H7 (cell line): Measurements from ENCODE around the gene PTPRM. TPM values are rescaled to one million over a fixed set of nuclear protein-coding genes. Genes with fewer than 3 reads are reported as not detected.

Source experiments
- DNase-seq: peaks from one replicate; pipeline ENCODE4 v3.0.0; 2012
- H3K27me3 ChIP-seq: 2 replicates; pipeline ENCODE4 v1.6.0; 2011; ENCODE audit warnings: mild to moderate bottlenecking, low read length; ENCODE audit not compliant: control insufficient read depth, insufficient read depth
- H3K36me3 ChIP-seq: replicated peaks from 2 replicates; pipeline ENCODE4 v1.5.1; 2011; ENCODE audit warnings: low read length; ENCODE audit not compliant: control insufficient read depth, insufficient read depth
- H3K4me3 ChIP-seq: 2 replicates; pipeline ENCODE4 v1.5.1; 2011; ENCODE audit warnings: low read depth, mild to moderate bottlenecking, control low read depth, low read length, moderate library complexity; ENCODE audit not compliant: insufficient read depth
- total RNA-seq: library from RNA; depleted of rRNA; stranded (reverse); fragments of >200 nt; shearing (Covaris generic); gene quantifications from 2 replicates; pipeline ENCODE4 v1.2.3, GENCODE V29; 2014

Gene PTPRM
- total RNA-seq, 1 experiment from 2014 or later = 14.4 TPM

DNA sequence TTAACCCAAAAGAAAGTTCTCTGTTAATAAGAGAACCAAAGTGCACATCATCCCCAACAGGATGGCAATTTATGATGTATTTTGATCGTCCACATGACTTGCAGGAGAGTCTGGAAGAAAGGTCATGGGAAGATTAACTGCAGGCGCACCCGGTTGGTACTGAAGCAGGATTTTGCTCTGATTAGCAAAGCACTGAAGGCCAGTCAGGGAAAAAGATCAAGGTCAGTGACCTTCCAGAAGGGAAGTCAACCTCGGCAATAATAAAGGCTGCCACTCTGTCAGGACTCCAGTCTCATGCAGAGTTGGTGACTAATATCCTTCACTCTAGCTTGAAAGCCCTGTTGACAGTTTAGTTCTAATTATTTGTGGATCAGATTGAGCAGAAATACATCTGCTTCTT lies 609.4 kb downstream of the PTPRM start:
- Histone ChIP-seq H3K4me3 (no peak overlapping the region), H3K36me3 (no peaks in the 10 kb centered on the region), H3K27me3 (no peaks in the 10 kb centered on the region)
- DNase-seq = no peak

DNA sequence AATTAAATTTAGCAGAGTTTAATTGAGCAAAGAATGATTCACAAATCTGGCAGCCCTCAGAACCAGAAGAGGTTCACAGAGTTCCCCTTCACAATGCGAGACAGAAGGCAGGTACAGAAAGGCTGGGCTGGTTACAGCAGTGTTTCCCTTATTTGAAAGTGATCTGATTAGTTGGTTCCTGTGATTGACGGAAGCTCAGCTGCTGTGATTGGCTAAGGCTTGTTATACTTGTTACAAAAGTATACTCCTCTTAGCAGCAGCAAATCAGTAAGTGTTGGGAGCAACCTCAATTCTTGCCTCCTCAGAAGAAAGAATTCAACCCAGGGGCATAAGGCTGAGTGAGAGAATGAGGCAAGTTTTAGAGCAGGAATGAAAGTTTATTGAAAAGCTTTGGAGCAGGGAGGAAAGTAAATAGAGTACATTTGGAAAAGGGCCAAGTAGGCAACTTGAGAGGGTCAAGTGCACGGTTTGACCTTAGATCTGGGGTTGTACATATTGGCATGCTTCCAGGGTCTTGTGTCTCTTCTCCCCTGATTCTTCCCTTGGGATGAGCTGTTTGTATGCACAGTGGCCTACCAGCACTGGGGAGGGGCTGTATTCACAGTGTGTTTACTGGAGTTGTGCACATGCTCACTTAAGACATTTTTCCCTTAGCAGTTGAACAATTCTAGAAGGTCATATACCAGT lies 610.4 kb downstream of the PTPRM start:
- no peak overlapping the region for H3K4me3 ChIP-seq
- no peak for DNase-seq
- no peaks in the 10 kb centered on the region for H3K36me3 ChIP-seq
- H3K27me3 ChIP-seq = no peaks in the 10 kb centered on the region

DNA sequence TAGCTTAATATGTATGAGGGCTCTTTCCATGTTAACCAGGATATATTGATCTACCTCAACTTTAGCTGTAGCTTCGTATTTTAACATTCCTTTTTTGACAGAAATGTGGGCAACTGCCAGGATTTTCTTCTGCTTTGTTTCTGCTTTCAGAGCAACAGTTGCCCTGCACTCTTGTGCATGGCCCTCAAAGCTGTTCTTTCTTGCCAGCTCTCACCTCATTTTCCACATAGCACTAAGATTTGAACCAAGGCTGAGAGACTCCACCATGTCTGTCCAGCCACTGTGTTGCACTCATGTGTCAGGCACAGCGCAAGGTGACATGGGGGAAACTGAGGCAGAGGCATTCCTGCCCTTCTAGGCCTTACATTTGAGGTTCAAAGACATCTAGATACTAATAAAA lies 619.3 kb downstream of the PTPRM start:
- no peak for DNase-seq
- no peak overlapping the region for H3K4me3 ChIP-seq
- no peaks in the 10 kb centered on the region for H3K36me3 ChIP-seq
- no peaks in the 10 kb centered on the region for H3K27me3 ChIP-seq

DNA sequence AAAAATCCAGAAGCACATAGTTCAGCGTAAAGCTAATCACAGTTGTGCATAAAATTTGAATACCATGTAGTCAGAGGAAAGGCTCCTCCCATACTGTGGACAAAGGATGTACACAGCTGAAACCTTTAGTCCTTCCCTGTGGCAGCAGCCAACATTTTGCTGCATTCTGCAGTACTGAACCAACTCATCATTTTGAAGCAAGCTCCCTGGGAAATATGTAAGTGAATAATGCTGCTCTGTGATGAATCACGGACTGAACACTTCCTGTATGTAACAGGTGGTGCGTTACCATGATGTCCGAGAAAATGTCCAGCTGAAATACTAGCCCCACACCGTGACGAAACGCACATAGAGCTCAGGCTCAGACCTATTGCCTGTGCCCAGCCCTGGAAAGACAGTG lies 621.1 kb downstream of the PTPRM start:
- Histone ChIP-seq H3K36me3 (no peaks in the 10 kb centered on the region), H3K4me3 (no peak overlapping the region), H3K27me3 (no peaks in the 10 kb centered on the region)
- DNase-seq = no peak

DNA sequence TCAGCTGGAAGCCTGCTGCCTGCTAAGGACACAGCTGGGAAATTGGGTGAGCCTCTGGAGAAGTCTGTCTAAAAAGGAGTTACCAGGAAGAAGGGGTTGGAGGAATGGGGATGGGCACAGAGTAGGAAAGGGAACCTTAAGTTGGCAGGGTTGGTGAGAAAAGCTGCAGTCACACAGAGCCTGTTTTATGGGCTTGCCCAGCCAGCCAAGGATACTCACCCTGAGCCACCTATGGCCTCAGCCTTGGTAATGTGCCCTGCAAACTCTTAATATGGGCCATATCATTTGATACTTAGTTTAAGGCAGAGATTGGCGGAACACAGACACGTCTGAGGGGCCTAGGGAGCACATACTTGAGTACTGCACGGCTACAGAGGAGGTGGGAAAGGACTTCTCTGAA lies 623.9 kb downstream of the PTPRM start:
- Histone ChIP-seq H3K27me3 (no peaks in the 10 kb centered on the region), H3K36me3 (no peaks in the 10 kb centered on the region), H3K4me3 (no peak overlapping the region)
- no peak for DNase-seq

DNA sequence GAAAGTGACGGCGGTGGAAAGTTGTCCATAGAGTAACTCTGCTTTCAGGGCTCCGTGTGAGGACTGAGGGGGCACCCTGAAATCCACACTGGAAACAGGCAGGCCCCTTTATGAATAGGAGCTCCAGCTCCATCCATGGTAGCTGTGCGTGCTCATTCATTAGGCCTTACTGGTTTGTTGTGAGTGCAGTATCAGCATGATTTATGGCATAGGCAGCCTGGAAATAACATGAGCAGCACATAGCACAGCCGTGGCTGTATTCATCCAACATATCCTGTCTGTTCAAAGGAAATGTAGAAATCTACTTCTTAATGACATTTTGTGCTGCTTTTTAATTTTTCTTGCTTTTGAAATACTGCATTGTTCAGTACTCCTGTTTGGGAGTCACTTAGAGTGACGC lies 627.3 kb downstream of the PTPRM start:
- no peak for DNase-seq
- Histone ChIP-seq H3K27me3 (no peaks in the 10 kb centered on the region), H3K36me3 (no peaks in the 10 kb centered on the region), H3K4me3 (no peak overlapping the region)

DNA sequence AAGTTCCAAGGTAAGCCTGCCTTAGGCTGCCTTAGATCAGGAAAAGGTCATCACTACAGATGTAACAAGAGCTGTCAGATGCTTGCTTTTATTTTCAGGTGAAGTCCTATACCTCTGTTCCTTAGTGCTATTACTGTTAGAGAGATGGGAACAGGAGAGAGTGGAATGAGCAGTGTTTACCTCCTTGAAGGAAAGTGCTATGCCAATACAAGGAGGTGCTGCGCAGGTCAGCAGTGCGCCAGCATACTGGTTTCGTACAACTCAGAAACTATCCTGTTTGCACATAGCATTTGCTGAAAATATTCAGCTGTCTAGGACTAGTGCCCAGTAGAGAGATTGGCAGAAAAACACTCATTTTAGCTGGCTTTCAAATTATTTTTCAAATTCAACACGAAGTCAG lies 629.1 kb downstream of the PTPRM start:
- no peak for DNase-seq
- Histone ChIP-seq H3K36me3 (no peaks in the 10 kb centered on the region), H3K27me3 (no peaks in the 10 kb centered on the region), H3K4me3 (no peak overlapping the region)

DNA sequence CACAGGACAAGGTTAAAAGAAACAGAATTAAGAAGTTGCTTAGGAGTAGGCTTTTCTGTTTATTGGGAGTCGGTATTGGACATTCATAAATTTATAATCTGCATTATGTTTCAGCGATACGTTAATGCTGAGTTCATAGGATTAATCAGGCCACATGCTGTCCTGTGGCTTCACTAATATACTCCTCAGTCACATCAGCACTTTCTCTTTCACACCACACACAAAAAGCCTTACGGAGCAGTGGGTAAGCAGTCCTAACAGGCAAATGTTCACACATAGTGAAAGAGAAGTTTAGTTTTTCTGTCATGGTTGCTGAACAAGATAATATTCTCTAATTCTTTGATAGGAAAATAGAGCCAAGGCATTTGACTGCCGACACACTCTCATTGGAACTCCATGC lies 630.4 kb downstream of the PTPRM start:
- Histone ChIP-seq H3K4me3 (no peak overlapping the region), H3K27me3 (no peaks in the 10 kb centered on the region), H3K36me3 (no peaks in the 10 kb centered on the region)
- no peak for DNase-seq

DNA sequence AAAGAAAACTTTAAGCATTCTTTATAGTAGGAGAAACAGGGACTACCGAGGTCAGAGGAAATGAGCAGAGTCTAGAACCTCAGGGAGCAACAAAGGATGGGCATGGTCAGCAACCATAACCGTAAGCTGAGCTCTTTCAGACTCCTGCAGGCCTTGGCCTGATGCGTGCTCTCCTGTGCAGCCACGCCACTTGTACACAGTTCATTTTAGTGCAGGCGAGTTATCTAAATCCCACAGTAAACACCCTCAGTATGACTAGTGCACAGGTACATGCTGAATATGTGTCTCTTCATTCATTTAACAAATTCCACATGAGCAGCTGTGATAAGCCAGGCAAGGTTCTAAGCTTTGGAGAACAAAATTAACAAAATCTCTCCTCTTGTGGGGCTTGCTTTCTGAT lies 640.9 kb downstream of the PTPRM start:
- Histone ChIP-seq H3K36me3 (no peaks in the 10 kb centered on the region), H3K27me3 (no peaks in the 10 kb centered on the region), H3K4me3 (no peak overlapping the region)
- DNase-seq = no peak

DNA sequence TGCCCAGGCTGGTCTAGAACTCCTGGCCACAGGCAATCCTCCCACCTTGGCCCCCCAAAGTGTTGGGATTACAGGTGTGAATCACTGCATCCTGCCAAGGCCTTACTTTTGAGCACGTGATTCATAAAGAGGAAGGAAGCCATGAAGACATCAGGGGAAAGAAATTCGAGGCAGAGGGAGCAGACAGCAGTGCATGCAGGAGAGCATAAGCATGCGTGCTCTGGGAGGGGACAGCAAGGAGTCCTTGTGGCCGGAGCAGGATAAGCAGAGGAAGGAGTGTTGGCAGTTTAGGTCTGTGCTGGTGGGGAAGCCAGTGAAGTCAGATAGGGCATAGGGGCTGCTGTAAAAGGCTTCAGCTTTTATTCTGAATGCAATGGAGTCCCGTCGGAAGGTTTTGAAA lies 641.6 kb downstream of the PTPRM start:
- no peak for DNase-seq
- H3K36me3 ChIP-seq = no peaks in the 10 kb centered on the region
- H3K4me3 ChIP-seq = no peak overlapping the region
- H3K27me3 ChIP-seq = no peaks in the 10 kb centered on the region

DNA sequence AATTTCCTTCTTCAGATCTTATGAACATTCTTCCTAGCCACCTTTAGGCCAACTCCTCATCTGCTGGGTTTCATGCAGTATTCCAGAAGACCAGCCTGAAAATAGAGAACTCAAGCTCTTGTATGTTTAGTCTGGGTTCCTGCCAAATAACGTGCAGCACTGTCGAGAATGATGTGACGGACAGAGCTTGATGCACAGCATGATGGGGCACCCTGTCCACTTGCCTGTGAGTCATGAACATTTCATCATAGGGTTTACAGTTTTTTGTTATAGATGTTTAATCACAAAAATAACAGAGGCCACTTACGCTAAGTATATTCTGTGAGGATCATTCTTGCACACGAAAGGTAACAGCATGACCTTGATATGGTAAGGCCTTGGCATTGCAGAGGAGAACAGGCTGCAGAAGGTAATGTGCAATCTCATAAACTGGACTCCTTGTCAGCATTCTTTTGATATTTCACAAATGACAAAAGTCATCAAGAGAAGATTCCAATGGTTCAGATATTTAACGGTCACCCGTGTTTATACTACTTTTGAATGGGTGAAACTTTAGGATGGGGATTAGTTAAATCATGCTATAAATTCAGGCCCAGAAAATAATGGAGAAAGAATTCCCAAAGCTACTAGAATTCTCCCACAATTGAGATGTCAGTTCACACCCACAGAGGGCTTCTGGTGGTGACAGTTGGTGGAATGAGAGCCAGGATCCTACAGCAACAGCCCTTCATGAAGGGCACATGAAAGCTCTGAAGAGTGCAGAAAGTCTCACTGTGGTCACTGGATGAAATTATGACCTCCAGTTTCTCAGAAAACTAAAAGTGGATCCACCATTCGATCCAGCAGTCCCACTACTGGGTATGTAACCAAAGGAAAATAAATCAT lies 646.0 kb downstream of the PTPRM start:
- Histone ChIP-seq H3K27me3 (no peaks in the 10 kb centered on the region), H3K36me3 (no peaks in the 10 kb centered on the region), H3K4me3 (no peak overlapping the region)
- DNase-seq = no peak

DNA sequence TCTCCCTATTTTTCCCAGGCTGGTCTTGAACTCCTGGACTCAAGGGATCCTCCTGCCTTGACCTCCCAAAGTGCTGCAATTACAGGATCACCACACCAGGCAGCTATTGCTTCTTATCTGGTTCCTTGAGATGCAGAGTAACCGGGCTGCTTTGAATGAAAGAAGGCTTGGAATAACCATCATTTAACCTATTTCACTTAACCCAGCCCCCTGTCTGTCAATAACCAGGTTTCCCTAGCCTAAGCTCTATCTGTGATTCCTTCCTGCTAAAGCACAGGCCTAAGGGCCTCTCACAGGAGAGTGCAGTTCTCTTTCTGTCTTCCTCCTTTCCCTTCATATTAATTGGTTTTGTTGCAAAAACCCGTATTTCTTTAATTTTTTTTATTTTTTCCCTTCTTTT lies 648.6 kb downstream of the PTPRM start:
- Histone ChIP-seq H3K36me3 (no peaks in the 10 kb centered on the region), H3K4me3 (no peak overlapping the region), H3K27me3 (no peaks in the 10 kb centered on the region)
- DNase-seq = peak; percentile 25

DNA sequence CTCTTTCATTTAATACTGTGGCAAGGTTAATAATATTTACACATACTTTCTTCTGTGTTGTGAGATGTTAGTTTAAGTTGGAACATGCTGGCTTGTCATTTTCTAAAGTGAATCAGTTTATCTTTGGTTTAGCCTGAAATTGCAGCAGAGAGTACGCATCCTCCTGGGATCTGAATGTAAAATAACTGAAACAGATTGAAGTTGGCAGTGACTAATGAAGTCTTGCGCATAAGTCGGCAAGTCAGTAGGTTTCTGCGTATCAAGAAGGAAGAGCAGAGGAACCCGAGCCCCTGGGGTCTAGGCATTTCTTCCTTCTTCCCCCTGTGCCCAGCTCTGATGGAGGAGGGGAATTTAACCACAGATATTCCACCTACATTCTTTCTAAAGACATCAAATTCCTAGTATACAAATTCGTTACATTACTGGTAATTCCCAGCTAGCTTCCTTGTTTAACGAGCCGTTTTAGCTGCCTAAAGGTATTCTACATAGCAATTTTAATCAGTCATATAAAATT lies 650.0 kb downstream of the PTPRM start:
- DNase-seq = peak; percentile 36
- Histone ChIP-seq H3K36me3 (no peaks in the 10 kb centered on the region), H3K4me3 (no peak overlapping the region), H3K27me3 (no peaks in the 10 kb centered on the region)

DNA sequence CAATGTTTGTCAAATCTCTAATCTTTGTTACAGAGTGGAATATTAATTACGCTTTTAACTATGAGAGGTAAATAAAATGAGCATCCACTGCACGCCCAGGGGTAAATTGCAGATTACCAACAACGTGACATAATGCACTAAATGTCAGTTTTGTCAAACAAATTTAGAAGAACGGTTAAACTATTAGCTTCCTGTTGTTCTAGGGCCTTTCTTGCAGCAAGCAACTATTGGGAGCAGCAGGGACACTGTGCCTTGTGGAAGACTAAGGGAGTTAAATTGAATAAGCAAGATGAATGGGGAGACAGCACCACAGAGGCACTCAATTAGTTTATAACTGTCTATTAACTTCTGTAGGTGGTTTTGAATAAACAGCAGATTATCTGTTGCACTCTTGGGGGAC lies 651.1 kb downstream of the PTPRM start:
- Histone ChIP-seq H3K27me3 (no peaks in the 10 kb centered on the region), H3K36me3 (no peaks in the 10 kb centered on the region), H3K4me3 (no peak overlapping the region)
- DNase-seq = no peak

DNA sequence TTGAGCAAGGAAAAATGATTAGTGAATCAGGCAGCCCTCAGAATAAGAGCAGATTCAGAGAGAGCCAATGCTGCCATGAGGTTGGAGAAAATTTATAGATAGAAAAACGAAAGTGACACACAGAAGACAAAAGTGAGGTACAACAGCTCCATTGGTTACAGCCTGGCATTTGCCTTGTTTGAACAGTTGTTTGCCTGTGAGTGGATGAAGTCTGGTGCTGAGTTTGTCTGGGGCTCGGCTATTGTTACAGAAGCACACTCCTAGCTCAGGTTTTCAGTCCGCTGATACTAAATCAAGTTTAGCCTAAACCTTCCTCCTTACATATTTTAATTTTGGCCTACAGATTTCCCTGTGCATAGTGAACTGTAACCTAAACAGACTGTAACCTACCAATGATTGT lies 654.3 kb downstream of the PTPRM start:
- DNase-seq = no peak
- no peaks in the 10 kb centered on the region for H3K27me3 ChIP-seq
- no peaks in the 10 kb centered on the region for H3K36me3 ChIP-seq
- no peak overlapping the region for H3K4me3 ChIP-seq
